ENCODE results near the gene ST6GALNAC3.

Gene ST6GALNAC3

GRCh38 chr1:76065270-76065669 is 9.3 kb upstream of the ST6GALNAC3 start:
- no peaks in the 10 kb centered on the region for H3K79me2 ChIP-seq (ENCODE audit: low read length)
- no peaks in the 10 kb centered on the region for H3K27me3 ChIP-seq (replicated peaks; ENCODE audit: insufficient read depth, low read length)
- H3K9me2 ChIP-seq (replicated peaks; ENCODE audit: insufficient read depth, low read length), result no peaks in the 10 kb centered on the region
- no peak overlapping the region for H3K4me2 ChIP-seq (ENCODE audit: low read depth, low read length)
- H3F3A ChIP-seq (ENCODE audit: insufficient read depth, low read length), result no peaks in the 10 kb centered on the region
- H2AFZ ChIP-seq (ENCODE audit: low read length), result no peak overlapping the region
- H3K9ac ChIP-seq (ENCODE audit: low read length), result no peak overlapping the region
- H3K4me3 ChIP-seq (ENCODE audit: low read length), result no peak overlapping the region
- H3K36me3 ChIP-seq (replicated peaks; ENCODE audit: insufficient read depth, low read length), result no peaks in the 10 kb centered on the region
- TF ChIP-seq EZH2 (optimal IDR thresholded peaks at IDR 0.05; ENCODE audit: low read depth, low read length) (no peak), EZH2phosphoT487 (IDR thresholded peaks at IDR 0.05; ENCODE audit: low read length) (no peak)
- TF ChIP-seq, protein P1, sequence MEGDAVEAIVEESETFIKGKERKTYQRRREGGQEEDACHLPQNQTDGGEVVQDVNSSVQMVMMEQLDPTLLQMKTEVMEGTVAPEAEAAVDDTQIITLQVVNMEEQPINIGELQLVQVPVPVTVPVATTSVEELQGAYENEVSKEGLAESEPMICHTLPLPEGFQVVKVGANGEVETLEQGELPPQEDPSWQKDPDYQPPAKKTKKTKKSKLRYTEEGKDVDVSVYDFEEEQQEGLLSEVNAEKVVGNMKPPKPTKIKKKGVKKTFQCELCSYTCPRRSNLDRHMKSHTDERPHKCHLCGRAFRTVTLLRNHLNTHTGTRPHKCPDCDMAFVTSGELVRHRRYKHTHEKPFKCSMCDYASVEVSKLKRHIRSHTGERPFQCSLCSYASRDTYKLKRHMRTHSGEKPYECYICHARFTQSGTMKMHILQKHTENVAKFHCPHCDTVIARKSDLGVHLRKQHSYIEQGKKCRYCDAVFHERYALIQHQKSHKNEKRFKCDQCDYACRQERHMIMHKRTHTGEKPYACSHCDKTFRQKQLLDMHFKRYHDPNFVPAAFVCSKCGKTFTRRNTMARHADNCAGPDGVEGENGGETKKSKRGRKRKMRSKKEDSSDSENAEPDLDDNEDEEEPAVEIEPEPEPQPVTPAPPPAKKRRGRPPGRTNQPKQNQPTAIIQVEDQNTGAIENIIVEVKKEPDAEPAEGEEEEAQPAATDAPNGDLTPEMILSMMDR (IDR thresholded peaks at IDR 0.05; ENCODE audit: low read length), result no peak
- DNase-seq, result no peak
- no peaks in the 10 kb centered on the region for H4K20me1 ChIP-seq (ENCODE audit: insufficient read depth, low read length)
- H3K4me1 ChIP-seq (ENCODE audit: low read length), result no peaks in the 10 kb centered on the region
- no peaks in the 10 kb centered on the region; the same call in 1 of the 2 replicates for H3K9me3 ChIP-seq (replicated peaks; ENCODE audit: insufficient read depth, low read length)
- H3K27ac ChIP-seq (ENCODE audit: low read length), result no peak overlapping the region

DNA sequence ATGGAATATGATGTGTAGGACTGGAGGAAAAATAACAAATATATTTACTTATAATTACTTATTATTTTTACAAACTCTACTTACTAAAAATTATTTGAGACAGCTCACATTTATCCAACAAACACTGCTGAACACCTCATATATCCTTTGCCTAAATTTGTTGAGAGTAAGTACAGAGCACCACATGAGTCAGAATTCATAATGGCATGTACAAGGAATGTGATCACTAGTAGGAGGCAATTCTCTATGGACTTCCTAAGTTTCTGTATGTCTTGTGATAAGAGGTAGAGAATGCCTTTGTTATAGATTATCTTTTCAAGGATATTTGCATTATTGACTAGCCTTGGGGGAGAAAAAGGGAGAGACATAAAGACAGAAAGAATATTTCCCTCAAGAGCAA is 8.2 kb upstream of the ST6GALNAC3 start:
- Histone ChIP-seq H3K27ac (ENCODE audit: low read length) (no peak overlapping the region), H3K4me3 (ENCODE audit: low read length) (no peak overlapping the region), H3K4me2 (ENCODE audit: low read depth, low read length) (no peak overlapping the region), H3K27me3 (replicated peaks; ENCODE audit: insufficient read depth, low read length) (no peaks in the 10 kb centered on the region), H3F3A (ENCODE audit: insufficient read depth, low read length) (no peaks in the 10 kb centered on the region), H3K36me3 (replicated peaks; ENCODE audit: insufficient read depth, low read length) (no peaks in the 10 kb centered on the region), H3K9ac (ENCODE audit: low read length) (no peak overlapping the region), H3K9me2 (replicated peaks; ENCODE audit: insufficient read depth, low read length) (no peaks in the 10 kb centered on the region), H2AFZ (ENCODE audit: low read length) (no peak overlapping the region), H3K9me3 (replicated peaks; ENCODE audit: insufficient read depth, low read length) (no peaks in the 10 kb centered on the region; the same call in 1 of the 2 replicates), H3K4me1 (ENCODE audit: low read length) (no peaks in the 10 kb centered on the region), H4K20me1 (ENCODE audit: insufficient read depth, low read length) (no peaks in the 10 kb centered on the region), H3K79me2 (ENCODE audit: low read length) (no peaks in the 10 kb centered on the region)
- no peak for DNase-seq
- TF ChIP-seq, protein P1 (IDR thresholded peaks at IDR 0.05; ENCODE audit: low read length), result no peak
- TF ChIP-seq EZH2 (optimal IDR thresholded peaks at IDR 0.05; ENCODE audit: low read depth, low read length) (no peak), EZH2phosphoT487 (IDR thresholded peaks at IDR 0.05; ENCODE audit: low read length) (no peak)

- no peak overlapping the region for H3K4me2 ChIP-seq (ENCODE audit: low read depth, low read length)
- no peak for DNase-seq
These were observed 6.0 kb upstream of the ST6GALNAC3 start for GRCh38 chr1:76068542-76068941.

More at GRCh38 chr1:76068542-76068941, 6.0 kb upstream of the ST6GALNAC3 start:
- no peak overlapping the region for H3K4me3 ChIP-seq (ENCODE audit: low read length)
- no peak overlapping the region for H3K27ac ChIP-seq (ENCODE audit: low read length)
- H3K4me1 ChIP-seq (ENCODE audit: low read length), result no peaks in the 10 kb centered on the region
- no peaks in the 10 kb centered on the region for H3K9me2 ChIP-seq (replicated peaks; ENCODE audit: insufficient read depth, low read length)
- H3K27me3 ChIP-seq (replicated peaks; ENCODE audit: insufficient read depth, low read length), result no peaks in the 10 kb centered on the region
- H3K79me2 ChIP-seq (ENCODE audit: low read length), result no peaks in the 10 kb centered on the region
- H3K36me3 ChIP-seq (replicated peaks; ENCODE audit: insufficient read depth, low read length), result no peaks in the 10 kb centered on the region
- H4K20me1 ChIP-seq (ENCODE audit: insufficient read depth, low read length), result no peaks in the 10 kb centered on the region
- no peak overlapping the region for H2AFZ ChIP-seq (ENCODE audit: low read length)
- no peak overlapping the region for H3K9ac ChIP-seq (ENCODE audit: low read length)
- H3F3A ChIP-seq (ENCODE audit: insufficient read depth, low read length), result no peaks in the 10 kb centered on the region
- TF ChIP-seq EZH2phosphoT487 (IDR thresholded peaks at IDR 0.05; ENCODE audit: low read length), result no peak
- TF ChIP-seq, protein P1 (IDR thresholded peaks at IDR 0.05; ENCODE audit: low read length), result no peak
- TF ChIP-seq EZH2 (optimal IDR thresholded peaks at IDR 0.05; ENCODE audit: low read depth, low read length), result no peak
- H3K9me3 ChIP-seq (replicated peaks; ENCODE audit: insufficient read depth, low read length), result no peaks in the 10 kb centered on the region

Measured in MM.1S (cell line).